H9 (cell line): Measurements from ENCODE around the gene CBLB. TPM values are rescaled to one million over a fixed set of nuclear protein-coding genes. Genes with fewer than 3 reads are reported as not detected.

Experiments used
- DNase-seq: peaks from one replicate; pipeline ENCODE4 v3.0.0-alpha.2; 2017
- H2AFZ ChIP-seq: one replicate; pipeline ENCODE4 v1.6.1; 2013; ENCODE audit warnings: mild to moderate bottlenecking, low read length, control low read depth, moderate library complexity
- H2AK5ac ChIP-seq: 2 replicates; pipeline ENCODE4 v1.6.1; 2013; ENCODE audit warnings: low read length, control low read depth, mixed read lengths; ENCODE audit not compliant: insufficient read length
- H2BK120ac ChIP-seq: one replicate; pipeline ENCODE4 v1.6.1; 2013; ENCODE audit warnings: low read depth, mild to moderate bottlenecking, low read length, control low read depth, inconsistent platforms; ENCODE audit not compliant: poor library complexity, severe bottlenecking
- H2BK12ac ChIP-seq: 2 replicates; pipeline ENCODE4 v1.6.1; 2013; ENCODE audit warnings: low read length, control low read depth, mixed read lengths, low read depth; ENCODE audit not compliant: insufficient read length
- H2BK15ac ChIP-seq: 2 replicates; pipeline ENCODE4 v1.6.1; 2013; ENCODE audit warnings: low read depth, low read length, control low read depth
- H2BK20ac ChIP-seq: one replicate; pipeline ENCODE4 v1.6.1; 2013; ENCODE audit warnings: low read depth, mild to moderate bottlenecking, low read length, control low read depth, inconsistent platforms; ENCODE audit not compliant: poor library complexity, severe bottlenecking
- H2BK5ac ChIP-seq: 2 replicates; pipeline ENCODE4 v1.6.1; 2013; ENCODE audit warnings: low read length, control low read depth, mixed read lengths; ENCODE audit not compliant: insufficient read length
- H3K14ac ChIP-seq: 2 replicates; pipeline ENCODE4 v1.6.1; 2013; ENCODE audit warnings: low read length, control low read depth; ENCODE audit not compliant: insufficient read depth
- H3K18ac ChIP-seq: 2 replicates; pipeline ENCODE4 v1.6.1; 2013; ENCODE audit warnings: low read depth, mild to moderate bottlenecking, mixed read lengths, low read length, control low read depth; ENCODE audit not compliant: insufficient read length
- H3K23ac ChIP-seq: 2 replicates; pipeline ENCODE4 v1.6.1; 2013; ENCODE audit warnings: low read length, control low read depth, mixed read lengths, low read depth; ENCODE audit not compliant: insufficient read length
- H3K23me2 ChIP-seq: 2 replicates; pipeline ENCODE4 v1.6.1; 2013; ENCODE audit warnings: low read depth, mild to moderate bottlenecking, mixed read lengths, low read length, control low read depth; ENCODE audit not compliant: insufficient read length, poor library complexity, severe bottlenecking
- H3K27ac ChIP-seq: 2 replicates; pipeline ENCODE4 v1.5.1; 2013; ENCODE audit warnings: low read length, control low read depth, mixed read lengths, low read depth; ENCODE audit not compliant: insufficient read length
- H3K27me3 ChIP-seq: 2 replicates; pipeline ENCODE4 v1.6.1; 2013; ENCODE audit warnings: low read length, control low read depth, inconsistent platforms; ENCODE audit not compliant: insufficient read depth
- H3K4ac ChIP-seq: 2 replicates; pipeline ENCODE4 v1.6.1; 2013; ENCODE audit warnings: low read depth, mild to moderate bottlenecking, control low read depth, inconsistent platforms, low read length, moderate library complexity
- H3K4me1 ChIP-seq: 2 replicates; pipeline ENCODE4 v1.6.1; 2013; ENCODE audit warnings: low read length, control low read depth, inconsistent platforms; ENCODE audit not compliant: insufficient read depth
- H3K4me2 ChIP-seq: 2 replicates; pipeline ENCODE4 v1.6.1; 2013; ENCODE audit warnings: low read length, control low read depth, mixed read lengths; ENCODE audit not compliant: insufficient read length, insufficient read depth
- H3K56ac ChIP-seq: 2 replicates; pipeline ENCODE4 v1.6.1; 2013; ENCODE audit warnings: low read depth, mild to moderate bottlenecking, mixed read lengths, low read length, control low read depth; ENCODE audit not compliant: insufficient read length
- H3K79me1 ChIP-seq: 2 replicates; pipeline ENCODE4 v1.6.1; 2013; ENCODE audit warnings: low read depth, mild to moderate bottlenecking, moderate library complexity, low read length, control low read depth, inconsistent platforms; ENCODE audit not compliant: insufficient read depth, poor library complexity, severe bottlenecking
- H3K79me2 ChIP-seq: 2 replicates; pipeline ENCODE4 v1.6.1; 2013; ENCODE audit warnings: low read length, control low read depth, inconsistent platforms; ENCODE audit not compliant: insufficient read depth
- H3K9ac ChIP-seq: 2 replicates; pipeline ENCODE4 v1.6.1; 2013; ENCODE audit warnings: low read length, control low read depth, mixed read lengths; ENCODE audit not compliant: insufficient read length; ENCODE audit errors: extremely low read depth
- H3K9me3 ChIP-seq: one replicate; pipeline ENCODE4 v1.6.1; 2013; ENCODE audit warnings: low read depth, low read length, inconsistent platforms; ENCODE audit not compliant: control insufficient read depth
- H3T11ph ChIP-seq: one replicate; pipeline ENCODE4 v1.6.1; 2013; ENCODE audit warnings: mild to moderate bottlenecking, low read length, control low read depth, inconsistent platforms
- H4K20me1 ChIP-seq: one replicate; pipeline ENCODE4 v1.6.1; 2013; ENCODE audit not compliant: control insufficient read depth, insufficient read length, insufficient read depth
- H4K5ac ChIP-seq: 2 replicates; pipeline ENCODE4 v1.6.1; 2013; ENCODE audit warnings: low read depth, mild to moderate bottlenecking, mixed read lengths, low read length, control low read depth; ENCODE audit not compliant: insufficient read length
- H4K8ac ChIP-seq: replicated peaks from 2 replicates; pipeline ENCODE4 v1.6.1; 2013; ENCODE audit warnings: low read length, control low read depth, mixed read lengths, low read depth; ENCODE audit not compliant: insufficient read length
- H4K91ac ChIP-seq: 2 replicates; pipeline ENCODE4 v1.6.1; 2013; ENCODE audit warnings: low read depth, mild to moderate bottlenecking, moderate library complexity, mixed read lengths, low read length, control low read depth; ENCODE audit not compliant: insufficient read length
- H3K27ac Mint-ChIP-seq, 3 experiments: 2 replicates in 2 of 3; 3 replicates in 1 of 3; pipeline ENCODE4 v1.8.0; 2020 to 2021; ENCODE audit warnings: mixed read lengths in 3 of 3, mild to moderate bottlenecking in 1 of 3, moderate library complexity in 1 of 3
- H3K27me3 Mint-ChIP-seq: 2 replicates; pipeline ENCODE4 v1.8.0; 2021; ENCODE audit warnings: low read depth, mild to moderate bottlenecking, moderate library complexity, mixed read lengths
- H3K36me3 Mint-ChIP-seq, 3 experiments: 2 replicates in 2 of 3; 3 replicates in 1 of 3; pipeline ENCODE4 v1.8.0; 2020 to 2021; ENCODE audit warnings: low read depth in 3 of 3, mixed read lengths in 3 of 3; ENCODE audit not compliant: insufficient read depth in 1 of 3
- H3K4me1 Mint-ChIP-seq, 2 experiments: 2 replicates each; pipeline ENCODE4 v1.8.0; 2020; ENCODE audit warnings: mixed read lengths in 2 of 2
- H3K4me3 Mint-ChIP-seq, 2 experiments: 2 replicates in 1 of 2; 3 replicates in 1 of 2; pipeline ENCODE4 v1.8.0; 2020 to 2021; ENCODE audit warnings: mild to moderate bottlenecking in 2 of 2, mixed read lengths in 2 of 2, moderate library complexity in 1 of 2
- H3K9me3 Mint-ChIP-seq, 2 experiments: 2 replicates in 1 of 2; 3 replicates in 1 of 2; pipeline ENCODE4 v1.8.0; 2020; ENCODE audit warnings: mild to moderate bottlenecking in 2 of 2, mixed read lengths in 2 of 2, moderate library complexity in 1 of 2
- CTCF ChIP-seq: fragments of 200-600 bp; sonication (generic); conservative IDR thresholded peaks from 3 replicates; pipeline ENCODE4 v1.8.0; 2021; ENCODE audit warnings: antibody characterized with exemption, mild to moderate bottlenecking
- total RNA-seq: library from RNA; stranded (reverse); gene quantifications from 2 replicates; pipeline ENCODE4 v1.2.1, GENCODE V29; 2021

The CBLB gene
- total RNA-seq, 1 experiment from 2014 or later = 25.7 TPM

- no peak overlapping the region for H3K4me3 Mint-ChIP-seq
Observed at GRCh38 chr3:105622169-105622568, 246.6 kb downstream of the CBLB start.

More at GRCh38 chr3:105622169-105622568, 246.6 kb downstream of the CBLB start:
- Histone ChIP-seq H2BK120ac (no peak overlapping the region), H3K9ac (no peak overlapping the region), H3K18ac (no peak overlapping the region), H3K14ac (no peak overlapping the region), H3K23me2 (no peaks in the 10 kb centered on the region), H3K4ac (no peak overlapping the region), H2BK15ac (no peak overlapping the region), H3K23ac (no peak overlapping the region), H4K91ac (no peak overlapping the region), H3K79me1 (no peaks in the 10 kb centered on the region), H4K20me1 (no peaks in the 10 kb centered on the region), H3K27me3 (no peaks in the 10 kb centered on the region), H3K27ac (no peak overlapping the region), H2BK5ac (no peak overlapping the region), H2BK12ac (no peak overlapping the region), H4K8ac (no peak overlapping the region), H4K5ac (no peak overlapping the region), H2AK5ac (no peak overlapping the region), H3K4me2 (no peak overlapping the region), H3K79me2 (no peaks in the 10 kb centered on the region), H2BK20ac (no peak overlapping the region), H3K9me3 (no peaks in the 10 kb centered on the region), H3T11ph (no peak overlapping the region), H3K56ac (no peak overlapping the region), H2AFZ (no peak overlapping the region), H3K4me1 (no peaks in the 10 kb centered on the region)
- Mint-ChIP-seq H3K27me3 (no peaks in the 10 kb centered on the region), H3K36me3 (no peaks in the 10 kb centered on the region), H3K4me1 (no peaks in the 10 kb centered on the region), H3K9me3 (no peaks in the 10 kb centered on the region; a peak in 1 of 5 replicates), H3K27ac (no peak overlapping the region)
- no peak for TF ChIP-seq CTCF
- no peak for DNase-seq
